H1 (cell line): ENCODE measurements around the gene SAA1. TPM values are rescaled to one million over a fixed set of nuclear protein-coding genes. Genes with fewer than 3 reads are reported as not detected.

ENCODE experiments used
- CTCF ChIA-PET: fragments of 300-600 bp; sonication (Branson Sonifier 250); formaldehyde crosslinking; loops from one replicate; lab custom pipeline; 2021; ENCODE audit not compliant: partially characterized antibody; lab: Charles Lee
- POLR2A ChIA-PET: fragments of 300-600 bp; sonication (Branson Sonifier 250); formaldehyde crosslinking; loops from one replicate; lab custom pipeline; 2021; ENCODE audit warnings: inconsistent platforms; ENCODE audit not compliant: partially characterized antibody; lab: Charles Lee
- DNase-seq, 2 experiments: peaks; one replicate each; pipeline versions ENCODE4 v3.0.0 to v3.0.0-alpha.2; 2010 to 2022; ENCODE audit warnings: low spot score in 2 of 2, low read depth in 1 of 2, mixed read lengths in 1 of 2
- FAIRE-seq: peaks from 2 replicates; lab custom pipeline; 2011; peaks lifted over from hg19 to GRCh38; lab: Jason Lieb, UNC
- H2AFZ ChIP-seq: 2 replicates; pipeline ENCODE4 v1.8.1; 2012; ENCODE audit warnings: low read length, inconsistent platforms
- H2AK5ac ChIP-seq: 2 replicates; pipeline ENCODE4 v1.6.1; 2013; ENCODE audit warnings: low read depth, low read length
- H2BK120ac ChIP-seq: replicated peaks from 2 replicates; pipeline ENCODE3; 2013; ENCODE audit warnings: low read depth, low read length, inconsistent platforms
- H2BK12ac ChIP-seq: 2 replicates; pipeline ENCODE4 v1.6.1; 2013; ENCODE audit warnings: low read depth, low read length
- H2BK15ac ChIP-seq: 2 replicates; pipeline ENCODE4 v1.6.1; 2013; ENCODE audit warnings: low read length
- H2BK20ac ChIP-seq: 2 replicates; pipeline ENCODE4 v1.6.1; 2013; ENCODE audit warnings: low read length
- H2BK5ac ChIP-seq: 2 replicates; pipeline ENCODE4 v1.6.1; 2013; ENCODE audit warnings: low read depth, low read length
- H3K14ac ChIP-seq: 2 replicates; pipeline ENCODE4 v1.6.1; 2013; ENCODE audit warnings: inconsistent platforms; ENCODE audit not compliant: insufficient read length
- H3K18ac ChIP-seq: 2 replicates; pipeline ENCODE4 v1.6.1; 2013; ENCODE audit warnings: low read length; ENCODE audit errors: extremely low read depth
- H3K23ac ChIP-seq: 2 replicates; pipeline ENCODE4 v1.6.1; 2013; ENCODE audit warnings: inconsistent platforms; ENCODE audit not compliant: insufficient read length
- H3K23me2 ChIP-seq: 2 replicates; pipeline ENCODE4 v1.6.1; 2013; ENCODE audit warnings: low read depth, low read length
- H3K27ac ChIP-seq: 2 replicates; pipeline ENCODE4 v1.6.1; 2011; ENCODE audit warnings: low read depth, low read length, inconsistent platforms
- H3K27me3 ChIP-seq, 4 experiments: replicated peaks in 1 of 4; 1 replicate in 1 of 4; 2 replicates in 3 of 4; pipeline versions ENCODE4 v1.6.1 to v1.8.1; 2011 to 2013; ENCODE audit warnings: low read length in 3 of 4, mild to moderate bottlenecking in 3 of 4, inconsistent platforms in 2 of 4, mixed read lengths in 2 of 4, moderate library complexity in 1 of 4; ENCODE audit not compliant: control insufficient read depth in 3 of 4, insufficient read depth in 3 of 4; ENCODE audit errors: extremely low read depth in 1 of 4
- H3K36me3 ChIP-seq, 4 experiments: 2 replicates each; pipeline versions ENCODE4 v1.6.1 to v1.8.1; 2011 to 2013; ENCODE audit warnings: mild to moderate bottlenecking in 4 of 4, low read length in 3 of 4, moderate library complexity in 2 of 4, control low read depth in 1 of 4, inconsistent platforms in 1 of 4; ENCODE audit not compliant: insufficient read depth in 4 of 4, control insufficient read depth in 2 of 4
- H3K4ac ChIP-seq: replicated peaks from 2 replicates; pipeline ENCODE3; 2013; ENCODE audit warnings: low read length, low read depth, mixed read lengths, inconsistent platforms; ENCODE audit not compliant: insufficient read length
- H3K4me1 ChIP-seq, 4 experiments: replicated peaks in 1 of 4; 1 replicate in 1 of 4; 2 replicates in 3 of 4; pipeline versions ENCODE4 v1.6.1 to v1.8.1; 2011 to 2013; ENCODE audit warnings: low read length in 3 of 4, inconsistent platforms in 2 of 4, mixed read lengths in 1 of 4; ENCODE audit not compliant: insufficient read depth in 4 of 4, control insufficient read depth in 3 of 4
- H3K4me2 ChIP-seq, 2 experiments: 2 replicates each; pipeline versions ENCODE4 v1.6.1 to v1.8.1; 2011 to 2013; ENCODE audit warnings: low read depth in 2 of 2, low read length in 2 of 2, control low read depth in 1 of 2, inconsistent platforms in 1 of 2, mild to moderate bottlenecking in 1 of 2; ENCODE audit not compliant: insufficient read depth in 1 of 2
- H3K4me3 ChIP-seq, 4 experiments: fragments of 200-600, 300-600 bp in 1 of 4; sonication (generic), shearing (Covaris generic), sonication (Bioruptor Twin) in 1 of 4; 2 replicates each; pipeline versions ENCODE4 v1.5.1 to v1.8.1; 2011 to 2016; ENCODE audit warnings: low read length in 4 of 4, low read depth in 3 of 4, control low read depth in 2 of 4, inconsistent platforms in 2 of 4, mild to moderate bottlenecking in 2 of 4, mixed read lengths in 1 of 4, moderate library complexity in 1 of 4; ENCODE audit not compliant: insufficient read depth in 2 of 4; ENCODE audit errors: extremely low read depth in 1 of 4
- H3K56ac ChIP-seq: replicated peaks from 2 replicates; pipeline ENCODE3; 2013; ENCODE audit warnings: low read depth, mild to moderate bottlenecking, mixed read lengths, low read length, inconsistent platforms; ENCODE audit not compliant: insufficient read length
- H3K79me1 ChIP-seq: 2 replicates; pipeline ENCODE4 v1.6.1; 2013; ENCODE audit warnings: low read depth, low read length, control low read depth
- H3K79me2 ChIP-seq, 2 experiments: 2 replicates each; pipeline versions ENCODE4 v1.6.1 to v1.8.1; 2012 to 2013; ENCODE audit warnings: low read length in 2 of 2, mild to moderate bottlenecking in 2 of 2, inconsistent platforms in 1 of 2; ENCODE audit not compliant: insufficient read depth in 2 of 2, control insufficient read depth in 1 of 2
- H3K9ac ChIP-seq, 4 experiments: replicated peaks in 1 of 4; 1 replicate in 1 of 4; 2 replicates in 3 of 4; pipeline versions ENCODE4 v1.6.1 to v1.8.1; 2011 to 2013; ENCODE audit warnings: low read depth in 3 of 4, low read length in 3 of 4, control low read depth in 2 of 4, mild to moderate bottlenecking in 2 of 4, moderate library complexity in 2 of 4, inconsistent platforms in 1 of 4; ENCODE audit errors: extremely low read depth in 1 of 4
- H3K9me3 ChIP-seq, 2 experiments: 2 replicates each; pipeline versions ENCODE4 v1.6.1 to v1.8.1; 2012 to 2013; ENCODE audit warnings: mild to moderate bottlenecking in 2 of 2, moderate library complexity in 2 of 2, control low read depth in 1 of 2, inconsistent platforms in 1 of 2, low read depth in 1 of 2, low read length in 1 of 2, mixed read lengths in 1 of 2; ENCODE audit not compliant: insufficient read depth in 2 of 2
- H4K20me1 ChIP-seq, 2 experiments: replicated peaks in 1 of 2; 2 replicates each; pipeline versions ENCODE3 to v1.8.1; 2011 to 2013; ENCODE audit warnings: inconsistent platforms in 2 of 2, low read length in 2 of 2, mild to moderate bottlenecking in 1 of 2; ENCODE audit not compliant: insufficient read depth in 2 of 2, control insufficient read depth in 1 of 2
- H4K5ac ChIP-seq: 2 replicates; pipeline ENCODE4 v1.6.1; 2013; ENCODE audit warnings: low read length, low read depth, mixed read lengths, inconsistent platforms; ENCODE audit not compliant: insufficient read length
- H4K8ac ChIP-seq: 2 replicates; pipeline ENCODE4 v1.8.0; 2013; ENCODE audit warnings: mild to moderate bottlenecking, moderate library complexity, low read length, inconsistent platforms; ENCODE audit not compliant: insufficient read depth; ENCODE audit errors: extremely low read depth
- H4K91ac ChIP-seq: replicated peaks from 2 replicates; pipeline ENCODE3; 2013; ENCODE audit warnings: low read length, mixed read lengths, inconsistent platforms; ENCODE audit not compliant: insufficient read length
- TAF1 ChIP-seq: IDR thresholded peaks from 2 replicates; pipeline ENCODE4 v1.6.1; 2011; ENCODE audit warnings: mild to moderate bottlenecking, low read depth, low read length
- TCF12 ChIP-seq: IDR thresholded peaks from 2 replicates; pipeline ENCODE4 v1.6.1; 2011; ENCODE audit warnings: low read depth, mild to moderate bottlenecking, low read length
- WGBS, 2 experiments: shearing (Covaris generic) in 1 of 2; methylation state at CpG; one replicate each; pipeline versions ENCODE4 v1.1.6 to v1.1.7; 2013 to 2015; ENCODE audit warnings: low lambda C conversion rate in 2 of 2, mixed read lengths in 2 of 2, inconsistent platforms in 1 of 2, low coverage in 1 of 2, missing lambda C conversion rate in 1 of 2; ENCODE audit not compliant: insufficient replicate concordance in 2 of 2, insufficient coverage in 1 of 2, insufficient read length in 1 of 2; ENCODE audit errors: extremely low coverage in 1 of 2, missing lambda C conversion rate in 1 of 2; 5-methylcytosine and 5-hydroxymethylcytosine counted together
- polyA plus RNA-seq, 7 experiments: library from polyadenylated mRNA; depleted of rRNA in 3 of 7; stranded (reverse) in 5 of 7; unstranded in 2 of 7; fragments of >200 nt in 5 of 7; fragments of 200-250 nt in 2 of 7; gene quantifications; 1 replicate in 5 of 7; 2 replicates in 1 of 7; 4 replicates in 1 of 7; pipeline versions ENCODE4 v1.2.1 to v1.2.3, GENCODE V29; 2011 to 2013; ENCODE audit warnings: missing spikeins in 2 of 7, mixed read lengths in 2 of 7
- total RNA-seq: library from RNA; stranded (reverse); fragmentation: NEBNext Ultra II Directional; extraction: Animal tissue kit (Norgen Biotek cat#: 25700); gene quantifications from 2 replicates; pipeline ENCODE4 v1.2.1, GENCODE V29; 2021

SAA1 gene
- total and polyA plus RNA-seq, 2 of the 8 experiments (the other 6 are each of a cell fraction or from before 2014, with no cell fraction given): 0.41 TPM; not detected in 1

DNA sequence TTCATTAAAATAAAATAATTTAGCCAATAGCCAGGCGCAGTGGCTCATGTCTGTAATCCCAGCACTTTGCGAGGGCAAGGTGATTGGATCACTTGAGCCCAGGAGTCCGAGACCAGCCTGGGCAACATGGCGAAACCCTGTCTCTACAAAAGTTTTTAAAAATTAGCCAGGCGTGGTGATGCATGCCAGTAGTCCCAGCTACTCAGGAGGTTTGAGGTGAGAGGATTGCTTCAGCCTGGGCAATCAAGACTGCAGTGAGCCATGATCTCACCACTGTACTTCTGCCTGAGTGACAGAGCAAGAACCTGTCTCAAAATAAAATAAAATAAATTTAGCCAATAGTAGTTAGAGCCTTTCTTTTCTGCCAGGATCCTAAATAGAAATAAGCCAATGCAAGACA lies 43.6 kb downstream of the SAA1 start:
- H4K5ac ChIP-seq: no peak overlapping the region
- no peak overlapping the region for H2BK5ac ChIP-seq
- 91% methylated on average over 5 of the region's 5 CpGs; no CpG with 5 or more reads in 1 of the 2 experiments for whole genome bisulfite sequencing, 2 experiments
- no peak overlapping the region for H3K56ac ChIP-seq
- no peak overlapping the region for H3K4ac ChIP-seq
- no peak overlapping the region for H2BK120ac ChIP-seq
- peaks cover 9 to 52% (median 30%) of the 10 kb centered on the region in 4 experiments for H3K36me3 ChIP-seq
- CTCF ChIA-PET: interaction anchor here (1.0 kb wide), 1 partner anchor 9 kb away, joined by 4 read pairs; no protein-coding TSS in a partner anchor
- H2BK12ac ChIP-seq: no peak overlapping the region
- POLR2A ChIA-PET: interaction anchor here (0.7 kb wide), 1 partner anchor 13 kb away, joined by 3 read pairs; no protein-coding TSS in a partner anchor
- no peak overlapping the region for H3K27ac ChIP-seq
- H2AK5ac ChIP-seq: no peak overlapping the region
- H3K4me2 ChIP-seq: no peak overlapping the region
- no peak overlapping the region for H3K14ac ChIP-seq
- no peaks in the 10 kb centered on the region for H3K23me2 ChIP-seq
- no peaks in the 10 kb centered on the region for H3K4me1 ChIP-seq
- no peaks in the 10 kb centered on the region for H3K27me3 ChIP-seq
- DNase-seq (no peak), FAIRE-seq (no peak)
- no peak overlapping the region for H4K8ac ChIP-seq
- TF ChIP-seq TAF1 (no peak), TCF12 (no peak)
- no peak overlapping the region for H2AFZ ChIP-seq
- no peaks in the 10 kb centered on the region for H4K20me1 ChIP-seq
- H4K91ac ChIP-seq: no peak overlapping the region
- no peak overlapping the region for H3K23ac ChIP-seq
- H3K18ac ChIP-seq: no peak overlapping the region
- peaks cover 3% of the 10 kb centered on the region; the same call in 1 of the 2 replicates for H3K79me1 ChIP-seq
- peaks cover 0 to 13% of the 10 kb centered on the region in 2 experiments; a peak in 1 of 4 replicates for H3K79me2 ChIP-seq
- no peak overlapping the region for H3K9ac ChIP-seq
- H3K4me3 ChIP-seq: no peak overlapping the region
- H3K9me3 ChIP-seq: no peaks in the 10 kb centered on the region
- H2BK20ac ChIP-seq: no peak overlapping the region
- H2BK15ac ChIP-seq: no peak overlapping the region
